Kidney glomerular epithelial cell (primary cell): Measurements from ENCODE around the gene RAD9A.

Experiments
- DNase-seq: peaks from one replicate; lab custom pipeline; 2025; lab: John Stamatoyannopoulos, UW

Gene RAD9A

DNA sequence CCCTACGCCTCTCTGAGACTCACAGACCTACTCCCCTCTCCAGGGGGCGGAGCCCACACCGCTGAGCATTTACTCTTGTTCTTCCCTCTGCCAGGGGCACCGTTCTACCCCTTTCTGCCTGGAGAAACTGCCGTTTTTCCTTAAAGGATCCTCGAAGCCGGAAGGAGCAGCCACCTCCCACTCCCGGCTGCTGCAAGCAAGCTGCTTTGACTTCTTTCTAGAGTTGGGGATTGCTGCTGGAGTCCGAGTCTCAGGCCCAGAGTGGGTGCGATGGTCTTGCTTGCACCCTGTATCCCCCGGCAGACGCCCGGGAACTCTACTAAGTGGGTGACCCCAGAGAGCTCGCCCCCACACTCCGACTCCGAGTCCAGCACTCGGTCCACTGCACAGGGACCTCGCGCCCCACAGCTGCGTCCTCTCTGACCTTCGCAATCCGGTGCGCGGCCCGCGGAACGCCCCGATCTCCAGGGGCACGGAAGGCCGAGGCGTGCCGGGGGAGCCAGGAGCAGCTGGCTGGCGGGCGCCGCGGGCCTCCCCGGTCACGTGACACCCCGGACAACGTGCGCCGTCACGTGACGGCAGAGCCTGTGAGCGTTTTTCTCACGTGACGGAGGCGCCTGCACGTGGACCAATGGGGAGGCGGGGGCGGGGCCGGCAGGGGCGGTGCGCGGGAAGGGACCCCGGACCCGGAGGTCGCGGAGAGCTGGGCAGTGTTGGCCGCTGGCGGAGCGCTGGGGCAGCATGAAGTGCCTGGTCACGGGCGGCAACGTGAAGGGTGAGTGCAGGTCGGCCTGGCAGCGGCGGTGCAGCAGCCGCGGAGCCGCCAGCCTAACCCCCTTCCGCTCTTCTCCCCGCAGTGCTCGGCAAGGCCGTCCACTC, at the start of gene RAD9A:
Gene RAD9A, plus strand, starts transcription at position 683 of the 879 bp plus-strand sequence. Its CDS starts 59 bp downstream, at position 742.
- DNase-seq, result peak; percentile 68

DNA sequence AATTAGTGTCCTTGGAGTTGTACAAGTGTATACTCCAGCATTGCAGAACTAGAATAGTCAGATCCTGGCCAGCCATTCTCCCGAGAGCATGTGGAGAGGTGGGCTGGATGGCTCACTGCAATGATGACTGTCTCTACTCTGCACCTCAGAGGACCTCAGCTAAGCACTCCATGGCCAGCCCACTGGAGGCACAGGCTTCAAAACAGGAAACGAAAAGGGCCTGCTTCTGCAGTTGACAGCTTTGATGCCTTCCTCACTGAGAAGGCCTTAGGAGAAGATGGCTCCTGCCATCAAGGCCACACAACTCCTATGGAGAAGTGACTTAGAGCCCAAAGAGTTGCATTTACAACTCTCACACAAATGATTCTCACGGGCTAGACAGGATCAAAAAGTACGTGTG, 47.5 kb upstream of the RAD9A start:
- no peak for DNase-seq

DNA sequence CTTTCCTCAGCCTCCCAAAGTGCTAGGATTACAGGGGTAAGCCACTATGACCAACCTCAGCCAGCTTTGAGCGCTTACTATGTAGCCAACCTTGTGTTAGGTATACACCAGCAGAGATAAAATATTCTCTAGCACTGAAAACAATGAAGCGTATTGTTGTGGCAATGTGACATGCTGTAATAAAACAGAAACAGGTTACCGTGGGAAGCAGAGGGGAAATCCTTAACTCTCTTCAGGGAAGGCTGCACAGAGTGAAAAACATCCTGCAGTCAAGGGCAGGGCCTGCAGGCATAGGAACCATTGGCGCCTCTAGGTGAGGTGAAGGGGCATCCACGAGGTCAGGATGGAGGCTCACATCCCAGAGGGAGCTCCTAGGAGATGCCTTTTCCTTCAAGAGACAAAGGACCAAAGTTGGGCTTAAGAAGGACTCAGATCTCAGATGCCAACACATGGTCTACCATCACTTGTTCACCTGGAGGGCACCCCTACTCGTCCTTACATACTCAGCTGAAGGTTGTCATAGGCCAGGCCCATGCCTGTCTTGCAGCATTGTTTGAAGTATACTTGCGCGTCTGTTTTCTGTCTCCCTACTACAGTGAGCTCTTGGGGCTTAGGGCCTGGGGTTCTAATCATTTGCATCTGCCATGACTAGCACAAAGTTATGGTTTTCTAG, 46.4 kb upstream of the RAD9A start:
- DNase-seq, result no peak

DNA sequence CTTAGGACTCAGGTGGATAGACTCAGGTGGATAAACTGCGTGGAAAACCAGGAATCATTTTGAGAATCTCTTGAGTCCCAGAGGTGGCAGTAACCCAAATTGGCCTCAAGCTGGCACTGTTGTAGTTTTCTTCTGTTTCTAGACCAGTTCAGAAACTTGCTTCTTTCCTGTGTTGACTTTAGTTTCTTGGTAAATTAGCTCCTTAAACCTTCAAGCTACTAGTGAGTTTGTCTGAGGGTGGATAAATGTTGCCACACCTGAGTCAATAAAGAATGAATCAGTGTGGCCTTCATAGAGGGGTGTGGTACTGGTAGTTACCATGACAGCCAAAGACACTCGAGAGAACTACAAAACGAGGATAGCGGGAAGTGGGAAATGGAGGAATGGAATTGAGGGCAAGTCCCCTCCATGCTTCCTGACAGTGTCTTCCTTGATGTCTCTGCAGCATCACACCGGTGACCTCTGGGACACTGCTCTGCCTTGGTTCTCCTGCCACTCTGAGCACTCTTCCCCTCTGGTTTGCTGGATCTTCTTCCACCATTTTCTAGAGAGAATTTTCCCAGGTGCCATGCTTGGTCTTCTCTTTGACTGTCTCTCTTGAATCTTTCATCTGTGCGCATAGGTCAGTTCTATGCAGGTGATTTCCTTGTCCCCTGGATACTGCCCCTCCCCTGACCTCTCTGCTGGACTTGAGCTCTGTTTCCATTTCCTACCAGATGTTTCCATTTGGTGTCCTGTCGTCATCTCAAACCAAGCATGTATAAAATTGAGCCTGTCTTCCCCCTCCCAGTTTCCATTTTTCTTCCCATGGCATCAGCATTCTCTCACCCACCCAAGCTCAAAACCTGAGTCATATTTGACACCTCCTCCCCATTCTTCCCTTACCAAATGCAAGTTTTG, 45.6 kb upstream of the RAD9A start:
- DNase-seq, result peak; percentile 59

DNA sequence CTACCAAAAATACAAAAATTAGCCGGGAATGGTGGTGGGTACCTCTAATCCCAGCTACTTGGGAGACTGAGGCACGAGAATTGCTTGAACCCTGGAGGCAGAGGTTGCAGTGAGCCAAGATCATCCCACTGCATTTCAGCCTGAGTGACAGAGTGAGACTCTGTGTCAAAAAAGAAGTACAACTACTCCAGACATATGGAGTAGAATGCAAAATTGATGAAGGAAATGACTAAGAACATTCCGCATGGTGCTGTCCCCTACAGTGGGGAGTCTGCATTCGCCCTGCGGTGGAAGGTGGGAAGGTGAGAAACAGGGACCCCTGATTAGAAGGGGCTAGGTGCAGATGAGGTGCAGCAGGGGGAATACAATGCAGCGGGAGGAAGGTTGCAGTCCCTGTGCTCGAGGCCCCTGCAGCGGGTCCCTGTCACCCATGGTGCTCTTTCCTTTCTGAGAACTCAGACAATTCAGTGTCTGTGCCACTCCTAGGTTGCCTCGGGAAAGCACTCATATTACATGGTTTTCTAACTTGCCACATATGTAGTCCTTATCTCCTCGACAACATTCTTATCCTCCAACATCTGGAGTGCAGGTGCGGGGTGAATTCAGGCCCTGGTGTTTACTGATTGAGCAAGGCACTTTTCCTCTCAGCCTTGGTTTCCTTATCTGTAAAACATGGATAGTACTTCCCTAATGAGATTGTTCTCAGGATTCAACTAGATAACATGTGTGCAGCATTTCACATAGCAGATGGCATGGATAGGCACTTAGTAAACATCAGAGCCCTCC, 43.6 kb upstream of the RAD9A start:
- no peak for DNase-seq

DNA sequence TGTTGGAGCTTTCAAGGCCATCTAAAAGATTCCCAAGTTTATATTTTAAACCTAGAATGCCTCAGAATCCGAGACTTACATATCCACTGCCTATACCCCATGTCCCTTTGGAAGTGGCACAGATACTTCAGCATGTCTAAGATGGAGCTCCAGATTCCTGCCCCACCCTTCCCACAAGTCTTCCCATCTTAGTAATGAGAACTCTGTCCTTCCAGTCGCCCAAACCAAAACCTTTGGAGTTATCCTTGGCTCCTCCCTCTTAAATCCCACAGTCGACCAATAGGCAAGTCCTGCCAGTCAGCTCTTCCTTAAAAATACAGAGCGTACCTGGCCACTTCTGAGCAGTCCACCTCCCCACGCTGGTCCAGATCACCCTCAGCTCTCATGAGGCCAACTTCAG, 42.8 kb upstream of the RAD9A start:
- DNase-seq, result no peak

DNA sequence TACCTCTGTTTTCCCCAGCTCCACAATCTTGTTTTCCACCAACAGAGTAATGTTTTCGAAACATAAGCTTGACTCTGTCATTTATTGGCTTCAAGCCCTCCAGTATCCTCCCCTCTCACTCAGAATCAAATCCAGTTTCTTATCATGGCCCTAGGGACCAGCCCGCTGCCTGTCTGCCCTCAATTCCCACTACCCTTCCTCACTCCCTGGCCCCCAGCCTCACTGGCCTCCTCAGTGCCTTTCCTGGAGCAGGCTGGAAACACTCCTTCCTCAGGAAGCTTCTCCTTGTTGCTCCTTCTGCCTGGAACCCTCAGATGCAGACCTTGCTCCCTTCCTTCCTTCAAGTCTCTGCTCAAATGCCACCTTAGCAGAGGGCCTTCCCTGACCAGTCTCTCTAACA, 42.3 kb upstream of the RAD9A start:
- no peak for DNase-seq

DNA sequence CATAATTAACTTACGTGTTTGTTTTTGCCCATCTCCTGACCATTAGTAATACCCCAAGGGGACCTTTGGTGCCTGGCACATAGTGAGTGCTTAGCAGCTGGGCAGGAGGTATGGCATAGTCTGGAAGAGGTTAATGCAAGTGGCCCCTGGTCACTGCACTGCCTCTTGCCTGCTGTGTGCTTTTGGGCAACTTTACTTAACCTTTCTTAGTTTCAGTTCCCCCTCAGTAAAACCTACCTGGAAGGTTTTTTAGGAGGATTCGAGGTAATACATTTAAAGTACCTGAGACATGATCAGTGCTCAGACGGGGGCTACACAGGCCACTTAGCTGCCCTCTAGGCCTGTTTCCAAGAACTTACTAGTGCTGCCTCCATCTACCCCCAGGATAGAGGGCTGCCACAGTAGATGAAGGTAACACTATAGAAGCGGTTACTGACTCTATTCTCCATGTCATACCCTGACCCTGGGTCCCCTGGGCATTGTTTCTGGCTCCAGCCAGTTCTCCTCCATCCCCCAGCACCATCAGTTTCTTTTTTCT, 41.8 kb upstream of the RAD9A start:
- no peak for DNase-seq

DNA sequence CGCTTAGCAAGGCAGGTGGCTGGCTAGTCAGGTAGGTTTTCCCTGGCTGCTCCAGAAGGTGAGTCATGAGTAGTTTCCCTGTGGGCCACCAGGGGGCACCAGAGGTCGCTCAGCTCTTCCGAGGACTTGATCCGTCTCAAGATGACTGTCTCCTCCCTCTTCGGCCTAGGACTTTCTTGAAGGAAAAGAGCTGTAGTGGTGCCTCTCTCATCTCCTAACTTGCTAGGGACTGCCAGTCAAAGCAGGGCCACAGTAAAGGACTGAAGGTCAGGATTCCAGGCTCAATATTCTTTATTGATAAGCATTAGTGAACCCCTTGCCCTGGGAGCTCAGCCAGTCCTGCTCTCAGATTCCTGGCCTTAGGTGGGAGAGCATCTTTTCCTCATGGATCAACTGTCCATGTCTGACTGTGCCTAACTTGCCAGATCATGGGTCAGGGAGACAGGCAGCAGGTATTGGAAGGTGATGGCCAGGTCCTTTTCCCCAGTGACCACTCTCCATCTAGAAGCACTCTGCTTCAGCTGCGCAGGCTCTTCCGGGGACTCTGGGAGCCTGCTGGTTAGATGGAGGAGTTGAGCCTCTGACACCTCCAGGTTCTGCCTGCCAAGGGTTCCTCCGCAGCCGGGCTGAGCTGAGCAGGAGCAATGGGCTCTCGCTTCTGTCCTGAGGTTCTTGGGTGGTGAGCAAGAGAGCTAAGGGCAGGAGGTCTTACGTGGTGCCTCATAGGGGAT, 40.3 kb upstream of the RAD9A start:
- DNase-seq, result peak; percentile 82

DNA sequence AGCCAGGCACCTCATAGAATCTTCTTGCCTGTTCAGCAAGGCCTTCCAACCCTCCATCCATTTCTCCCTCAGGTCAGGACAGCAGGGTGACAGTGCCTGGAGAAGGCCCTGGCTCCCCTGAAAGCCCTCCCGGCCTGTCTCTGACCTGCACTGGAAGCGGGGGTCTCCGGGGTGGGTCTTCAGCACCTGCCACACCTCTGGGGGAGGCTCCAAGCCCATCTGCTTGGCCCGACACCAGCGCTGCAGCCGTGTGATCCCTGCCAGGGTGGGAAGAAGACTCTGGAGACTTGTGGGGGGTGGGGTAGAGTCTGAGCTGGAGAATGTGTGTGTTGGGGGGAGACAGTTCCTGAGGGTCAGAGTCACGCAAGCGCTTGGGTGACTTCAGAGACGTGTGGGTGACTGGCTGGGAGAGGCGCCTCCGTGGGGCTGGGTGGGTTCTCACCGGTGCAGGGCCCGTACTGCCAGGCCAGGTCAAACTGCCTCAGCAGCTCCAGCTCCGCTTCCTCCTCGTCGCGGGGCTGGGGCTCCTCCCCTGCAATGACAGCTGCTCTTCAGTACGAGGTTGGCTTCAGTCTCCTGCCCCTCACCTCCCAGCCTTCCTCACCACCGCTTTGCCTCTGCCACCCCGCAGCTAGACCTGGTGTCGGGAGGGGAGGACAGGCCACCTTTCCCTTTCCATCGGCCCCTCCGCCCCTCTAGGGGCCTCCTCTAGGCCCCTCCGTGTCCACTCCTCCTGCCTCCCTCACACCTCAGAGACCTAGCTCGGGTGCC, 39.1 kb upstream of the RAD9A start:
- DNase-seq, result no peak

DNA sequence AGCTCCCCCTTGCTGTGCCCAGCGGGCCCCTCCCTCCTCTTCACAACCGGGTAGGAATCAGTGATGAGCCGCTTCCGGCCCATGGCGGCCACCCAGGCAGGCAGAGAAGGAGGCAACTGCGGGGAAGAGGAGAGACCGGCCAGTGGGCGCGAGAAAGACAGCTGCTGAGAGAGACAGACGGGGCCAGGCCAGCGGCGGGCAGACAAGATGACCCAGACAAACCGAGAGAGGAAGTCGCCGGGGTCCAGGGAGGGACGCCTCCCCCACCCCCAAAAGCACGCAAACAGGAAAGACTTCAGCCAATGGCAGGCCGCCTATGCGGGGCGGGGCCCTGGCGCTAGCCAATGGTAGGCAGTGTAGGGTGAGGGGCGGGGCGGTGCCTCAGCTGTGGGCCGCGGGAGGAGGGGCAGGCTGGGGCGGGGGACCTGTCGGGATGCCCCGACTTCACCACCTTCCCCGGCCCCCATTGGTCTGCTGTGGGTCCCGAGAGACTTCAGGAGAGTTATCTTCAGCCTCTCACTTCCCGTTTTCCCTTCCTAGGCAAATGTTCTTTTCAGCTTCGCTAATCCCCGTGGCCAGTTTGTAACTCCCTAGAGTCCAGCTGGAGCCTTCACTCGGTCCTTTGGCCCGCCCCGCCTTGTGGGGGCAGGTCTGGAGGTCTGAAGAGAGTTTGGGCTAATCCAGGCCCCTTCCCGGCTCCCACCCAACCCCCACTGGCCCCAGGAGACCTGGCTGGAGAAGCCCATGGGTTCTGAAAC, 38.3 kb upstream of the RAD9A start, which contains the start of gene POLD4:
Gene POLD4, minus strand, starts transcription at position 230 of the 758 bp plus-strand sequence. Its CDS starts 147 bp downstream, at position 83.
- peak; percentile 96 for DNase-seq

DNA sequence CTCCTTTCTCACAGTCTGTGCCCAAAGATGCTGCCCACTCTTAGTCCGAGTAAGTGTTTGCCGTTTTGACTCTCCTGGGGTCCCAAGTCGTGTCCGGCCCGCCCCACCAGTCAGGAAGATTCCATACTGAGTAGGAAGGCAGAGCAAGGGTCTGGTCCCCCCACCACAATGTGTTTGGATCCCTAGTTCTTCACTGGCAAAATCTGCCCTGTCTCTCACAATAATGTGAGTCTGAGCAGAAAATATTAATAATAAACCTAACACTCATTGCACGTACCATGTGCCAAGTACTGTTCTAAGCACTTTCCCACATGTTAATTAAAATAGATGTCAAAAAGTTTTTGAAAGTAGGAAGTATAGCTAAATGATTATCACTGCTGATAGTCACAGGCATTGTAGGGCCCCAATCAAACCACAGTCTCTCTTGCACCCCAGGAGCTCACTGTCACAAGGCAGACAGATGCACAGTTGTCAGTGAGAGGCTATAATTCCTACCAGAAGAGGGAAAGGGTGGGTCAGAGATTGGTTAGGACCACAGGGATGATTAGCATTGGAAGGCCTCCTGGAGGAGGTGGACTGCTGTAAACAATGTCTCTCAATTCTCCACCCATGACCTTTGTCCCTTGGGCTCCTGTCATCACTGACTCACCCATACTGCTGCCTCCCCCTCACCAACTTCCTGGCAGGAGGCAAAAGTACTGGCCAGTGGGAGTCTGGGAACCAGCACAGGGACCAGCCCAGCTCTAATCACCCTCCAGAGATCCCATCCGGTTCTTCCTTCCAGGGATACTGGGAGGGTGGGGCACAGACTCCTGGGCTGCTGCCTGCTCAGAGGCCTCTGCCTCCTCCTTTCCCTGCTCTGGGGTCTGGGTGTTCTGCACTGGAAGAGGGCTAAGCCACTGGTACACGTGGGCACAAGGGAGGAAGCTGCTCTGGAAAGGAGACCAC, 37.4 kb upstream of the RAD9A start:
- DNase-seq, result peak; percentile 96

DNA sequence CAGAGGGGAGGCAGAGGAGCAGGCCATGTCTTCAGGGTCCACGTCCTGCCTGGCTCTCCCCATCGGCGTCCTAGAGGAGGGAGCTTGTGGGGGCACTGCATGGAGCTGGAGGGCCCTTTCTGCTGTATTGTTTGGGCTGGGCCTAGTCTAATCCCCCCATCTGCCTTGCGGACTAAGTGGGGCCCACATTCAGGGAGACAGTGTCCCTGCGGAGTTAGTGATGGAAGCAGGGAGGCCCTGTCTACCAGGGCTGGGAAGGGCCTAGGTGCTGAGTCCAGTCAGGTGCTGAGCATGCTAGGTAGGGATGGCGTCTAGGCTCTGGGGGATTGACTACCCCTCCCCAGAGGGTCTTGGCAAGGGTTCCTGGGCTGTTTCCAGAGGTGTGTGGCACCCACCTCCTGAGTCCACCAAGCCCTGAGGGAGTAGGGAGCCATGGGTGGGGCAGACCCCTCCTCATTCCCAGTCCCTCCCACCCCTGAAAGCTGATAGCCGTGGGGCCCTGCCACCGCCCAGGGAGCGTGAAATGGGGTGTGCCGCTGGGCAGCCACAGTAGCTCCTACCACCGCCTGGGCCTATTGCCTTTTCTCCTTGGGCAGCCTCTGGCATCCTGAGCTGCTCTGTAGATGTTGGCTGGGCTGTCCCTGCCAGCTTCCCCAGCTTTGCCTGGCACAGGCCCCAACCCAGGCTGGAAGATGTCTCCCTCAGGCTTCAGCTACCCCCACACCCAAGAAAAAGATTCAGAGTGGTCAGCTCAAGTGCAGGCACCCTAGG, 36.6 kb upstream of the RAD9A start:
- DNase-seq, result no peak

DNA sequence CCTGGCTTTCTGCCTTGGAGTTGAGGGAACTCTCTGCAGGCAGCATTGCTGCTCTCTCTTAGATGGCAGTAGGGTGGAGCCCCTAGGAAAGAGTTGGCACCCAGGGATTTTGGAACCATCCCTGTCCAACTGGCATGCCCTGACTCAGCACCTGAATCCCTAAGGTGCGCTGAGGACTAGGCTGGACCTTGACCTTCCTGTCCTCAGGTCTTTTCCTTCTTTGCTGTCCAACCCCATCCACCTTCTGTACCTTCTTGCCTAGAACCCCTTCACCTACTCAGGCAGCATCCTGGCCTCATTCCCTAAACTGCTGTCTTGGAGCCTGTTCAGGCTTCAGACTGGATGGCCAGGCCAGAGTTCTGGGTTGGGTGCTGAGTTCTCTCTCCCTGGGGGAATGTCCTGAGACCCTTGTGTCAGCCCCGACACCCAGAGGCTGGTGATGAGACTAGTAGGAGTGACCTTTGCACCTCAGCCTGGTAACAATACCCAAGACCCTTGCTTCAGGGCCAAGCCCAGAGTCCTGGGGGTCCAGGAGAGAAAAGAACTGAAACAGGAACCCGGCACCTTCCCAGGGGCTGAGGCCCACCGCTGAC, 35.9 kb upstream of the RAD9A start:
- DNase-seq, result no peak

DNA sequence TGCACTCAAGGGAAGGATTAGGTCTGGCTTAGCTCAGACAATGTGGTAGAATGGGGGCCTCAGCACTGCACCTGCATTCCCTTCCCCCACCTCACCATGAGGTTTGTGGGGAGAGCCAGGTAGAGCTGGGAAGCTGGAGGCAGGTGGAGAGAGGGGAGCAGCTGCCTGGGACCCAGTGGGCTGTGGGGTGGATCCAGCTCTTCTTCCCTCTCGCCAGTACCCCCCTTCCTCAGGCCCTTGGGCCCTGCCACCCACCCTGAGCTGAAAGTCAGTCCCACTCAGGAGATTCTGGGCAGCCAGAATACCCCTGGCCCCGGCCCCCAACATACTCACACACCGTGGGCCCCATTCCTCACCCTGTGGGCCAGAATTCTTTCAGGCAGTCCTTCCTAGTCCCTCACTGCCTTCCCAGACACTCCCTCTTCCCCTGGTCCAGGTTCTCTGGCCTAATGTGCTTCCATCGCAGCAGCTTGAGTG, 35.4 kb upstream of the RAD9A start:
- DNase-seq, result no peak

DNA sequence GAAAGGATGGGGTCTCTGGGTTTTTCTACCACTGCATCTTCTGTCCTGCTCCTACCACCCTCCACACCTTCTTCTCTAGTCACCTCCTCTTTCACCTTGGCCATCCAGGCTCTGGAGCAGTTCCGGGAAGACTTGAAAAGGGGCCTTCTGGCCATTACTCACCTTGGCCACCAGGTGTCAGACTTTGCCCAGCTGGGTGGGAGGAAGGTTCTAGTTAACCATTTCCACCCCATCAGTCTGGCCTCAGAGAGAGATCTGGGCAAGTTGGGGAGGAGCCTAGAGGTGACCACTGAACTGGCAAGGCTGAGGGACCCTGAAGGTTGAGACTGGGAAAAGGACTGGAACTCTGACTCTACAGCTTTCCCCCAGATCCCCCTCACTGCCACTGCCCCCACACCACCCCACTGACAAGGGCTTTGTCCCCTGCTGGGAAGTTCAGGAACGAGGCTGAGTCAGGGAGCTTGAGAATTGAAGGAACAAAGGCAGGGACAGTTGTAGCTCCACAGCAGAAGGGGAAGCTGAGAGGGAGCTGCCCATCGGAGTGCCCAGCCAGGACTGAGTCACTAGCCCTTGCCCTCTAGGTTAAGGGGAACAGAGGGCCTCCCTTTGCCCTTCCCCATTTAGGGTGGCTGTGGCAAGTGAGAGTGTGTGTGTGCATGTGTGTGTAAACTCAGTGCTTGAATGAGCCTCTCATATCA, 34.8 kb upstream of the RAD9A start:
- peak; percentile 79 for DNase-seq
